Epithelial cell of proximal tubule (primary cell): ENCODE data around the gene METTL27. TPM values are rescaled to one million over a fixed set of nuclear protein-coding genes. Genes with fewer than 3 reads are reported as not detected.
"Not testable (repeated sequence)": the region's sequence is repeated elsewhere in the genome, so short reads cannot be mapped to it uniquely, and the experiment has no call there.

Source experiments
- DNase-seq: peaks from one replicate; pipeline ENCODE4 v3.0.0-alpha.2; 2011; ENCODE audit warnings: low read depth
- H3K4me3 ChIP-seq: 2 replicates; pipeline ENCODE4 v1.5.1; 2011; ENCODE audit warnings: low read depth, mild to moderate bottlenecking, low read length
- CTCF ChIP-seq: conservative IDR thresholded peaks from 2 replicates; pipeline ENCODE4 v1.5.1; 2012; ENCODE audit warnings: low read depth, mild to moderate bottlenecking, low read length
- total RNA-seq: library from RNA; depleted of rRNA; stranded (reverse); fragments of >200 nt; gene quantifications from 2 replicates; pipeline ENCODE4 v1.2.3, GENCODE V29; 2015

The METTL27 gene
- total RNA-seq, 1 donor from 2014 or later, result 13.7 TPM

- no peak for TF ChIP-seq CTCF
- no peak for DNase-seq
- H3K4me3 ChIP-seq, result peak overlapping the region; percentile 81
Measured at GRCh38 chr7:73841689-73842066, 638 bp downstream of the METTL27 start.

GRCh38 chr7:73840715-73841379 lies 1.5 kb downstream of the METTL27 start:
- DNase-seq, result no peak
- H3K4me3 ChIP-seq, result peak overlapping the region; percentile 81
- no peak for TF ChIP-seq CTCF

GRCh38 chr7:73839743-73840714 lies 2.3 kb downstream of the METTL27 start:
- H3K4me3 ChIP-seq, result no peak overlapping the region
- no peak for TF ChIP-seq CTCF
- DNase-seq, result no peak

GRCh38 chr7:73839290-73839689 lies 3.0 kb downstream of the METTL27 start:
- DNase-seq, result no peak
- no peak overlapping the region for H3K4me3 ChIP-seq
- TF ChIP-seq CTCF, result no peak

GRCh38 chr7:73838642-73839041 lies 3.7 kb downstream of the METTL27 start:
- no peak for TF ChIP-seq CTCF
- DNase-seq, result no peak
- H3K4me3 ChIP-seq, result no peak overlapping the region

- not testable (repeated sequence) for DNase-seq, H3K4me3 ChIP-seq
Measured at GRCh38 chr7:73837167-73837566, 5.1 kb downstream of the METTL27 start.

- no peak for TF ChIP-seq CTCF
- no peak for DNase-seq
- H3K4me3 ChIP-seq, result no peak overlapping the region
Measured at GRCh38 chr7:73834626-73835191, 7.6 kb downstream of the METTL27 start.
